Transverse colon (tissue), 4 donors: ENCODE measurements around the gene AGBL4.

Source experiments
- POLR2AphosphoS5 ChIP-seq, 3 donors: sonication (generic); formaldehyde crosslinking; IDR thresholded peaks; one replicate each; pipeline ENCODE4 v1.6.1; 2016; ENCODE audit warnings: antibody characterized with exemption in 3 of 3
- TF ChIP-seq, protein P1 (sequence below), 5 experiments: fragments of 200-600 bp in 3 of 5; fragments of 450-650 bp in 2 of 5; sonication (generic) in 3 of 5; IDR thresholded peaks; 1 replicate in 2 of 5; 2 replicates in 3 of 5; pipeline ENCODE4 v1.5.1; 2016 to 2017; ENCODE audit warnings: antibody characterized with exemption in 5 of 5, inconsistent platforms in 3 of 5, mild to moderate bottlenecking in 2 of 5, moderate library complexity in 1 of 5

DNA sequence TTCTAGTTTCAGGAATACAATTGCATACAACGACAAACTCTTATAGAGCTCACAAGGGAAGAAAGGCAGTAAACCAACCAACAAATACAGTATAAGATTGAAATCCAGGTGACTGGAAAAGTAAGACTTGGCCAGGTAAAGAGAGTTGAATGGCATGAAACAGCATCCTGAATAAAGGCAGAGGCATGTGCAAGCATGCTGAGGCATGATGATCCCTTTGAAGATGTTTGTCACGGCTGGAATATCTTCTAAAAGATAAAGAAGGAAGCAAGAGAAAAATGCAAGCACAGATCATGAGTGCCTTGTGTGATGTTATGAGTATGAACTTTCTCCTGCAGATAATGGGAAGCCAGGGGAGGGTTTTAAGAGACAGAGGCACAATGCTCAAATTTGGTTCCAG, 1468.5 kb downstream of the AGBL4 start:
- no peak for TF ChIP-seq POLR2AphosphoS5 (IDR thresholded peaks at IDR 0.05)
- TF ChIP-seq, protein P1, sequence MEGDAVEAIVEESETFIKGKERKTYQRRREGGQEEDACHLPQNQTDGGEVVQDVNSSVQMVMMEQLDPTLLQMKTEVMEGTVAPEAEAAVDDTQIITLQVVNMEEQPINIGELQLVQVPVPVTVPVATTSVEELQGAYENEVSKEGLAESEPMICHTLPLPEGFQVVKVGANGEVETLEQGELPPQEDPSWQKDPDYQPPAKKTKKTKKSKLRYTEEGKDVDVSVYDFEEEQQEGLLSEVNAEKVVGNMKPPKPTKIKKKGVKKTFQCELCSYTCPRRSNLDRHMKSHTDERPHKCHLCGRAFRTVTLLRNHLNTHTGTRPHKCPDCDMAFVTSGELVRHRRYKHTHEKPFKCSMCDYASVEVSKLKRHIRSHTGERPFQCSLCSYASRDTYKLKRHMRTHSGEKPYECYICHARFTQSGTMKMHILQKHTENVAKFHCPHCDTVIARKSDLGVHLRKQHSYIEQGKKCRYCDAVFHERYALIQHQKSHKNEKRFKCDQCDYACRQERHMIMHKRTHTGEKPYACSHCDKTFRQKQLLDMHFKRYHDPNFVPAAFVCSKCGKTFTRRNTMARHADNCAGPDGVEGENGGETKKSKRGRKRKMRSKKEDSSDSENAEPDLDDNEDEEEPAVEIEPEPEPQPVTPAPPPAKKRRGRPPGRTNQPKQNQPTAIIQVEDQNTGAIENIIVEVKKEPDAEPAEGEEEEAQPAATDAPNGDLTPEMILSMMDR (IDR thresholded peaks at IDR 0.05): no peak
